ENCODE results near the gene FBN2.
A peak's percentile ranks its signal among the peaks of the same experiment; 100 is the strongest.

Gene FBN2

DNA sequence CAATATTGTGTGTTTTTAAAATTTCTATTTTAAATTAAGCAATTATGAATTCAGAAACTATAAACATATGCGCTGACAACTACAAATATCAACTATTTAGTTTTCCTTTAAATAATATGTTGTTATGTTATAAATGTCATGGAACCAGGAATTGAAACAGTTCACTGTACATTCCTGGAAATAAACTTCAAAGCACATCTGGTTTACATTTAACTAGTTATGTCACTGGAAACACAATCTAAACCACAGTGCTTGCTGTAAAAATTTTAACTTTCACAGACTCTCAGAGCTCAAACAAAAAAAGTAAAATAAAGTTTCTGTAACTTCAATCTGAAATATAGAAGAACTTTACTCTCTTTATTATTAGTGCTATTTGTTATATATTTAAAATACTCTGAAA is 179.2 kb downstream of the FBN2 start:
- no peak overlapping the region for H3K27ac ChIP-seq
- TF ChIP-seq ZFX (IDR thresholded peaks at IDR 0.05), result no peak
- no peak for TF ChIP-seq CTCF (conservative IDR thresholded peaks at IDR 0.05)

- H3K27ac ChIP-seq, result no peak overlapping the region
- TF ChIP-seq CTCF (conservative IDR thresholded peaks at IDR 0.05), result no peak
- TF ChIP-seq ZFX (IDR thresholded peaks at IDR 0.05), result no peak
These were observed 180.8 kb downstream of the FBN2 start for GRCh38 chr5:128357226-128357625.

- TF ChIP-seq ZFX (IDR thresholded peaks at IDR 0.05), result no peak
- TF ChIP-seq CTCF (conservative IDR thresholded peaks at IDR 0.05), result no peak
- no peak overlapping the region for H3K27ac ChIP-seq
These were observed 182.1 kb downstream of the FBN2 start for GRCh38 chr5:128355961-128356360.

DNA sequence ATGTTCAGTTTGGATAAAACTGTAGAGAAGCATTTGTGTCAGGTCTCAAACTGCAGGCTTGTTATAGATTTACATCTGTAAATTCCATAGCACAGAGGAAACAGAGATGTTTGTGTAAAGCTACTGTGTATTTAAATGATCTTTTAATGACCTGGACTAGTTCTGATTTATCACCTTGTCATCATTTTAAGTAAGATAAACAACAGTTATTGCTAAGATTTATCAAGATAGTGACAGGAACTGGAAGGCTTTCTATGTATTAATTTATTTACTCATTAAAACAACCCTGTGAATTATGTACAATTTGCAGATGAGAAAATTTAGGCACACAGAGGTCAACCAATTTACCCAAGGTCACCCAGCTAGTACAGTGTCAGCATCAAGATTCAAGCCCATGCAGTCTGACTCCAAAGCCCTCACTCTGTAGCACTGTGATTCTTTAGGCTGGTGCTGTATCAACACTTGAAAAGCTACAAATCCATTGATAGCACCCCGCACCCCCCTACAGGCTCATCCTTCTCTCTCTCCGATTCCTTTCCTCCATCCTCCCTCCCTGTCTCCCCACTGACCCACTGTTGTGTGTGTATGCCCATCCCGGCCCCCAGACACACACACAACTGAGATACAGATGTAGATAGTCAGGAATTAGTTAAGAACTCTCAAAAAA is 184.5 kb downstream of the FBN2 start:
- H3K27ac ChIP-seq, result no peak overlapping the region

DNA sequence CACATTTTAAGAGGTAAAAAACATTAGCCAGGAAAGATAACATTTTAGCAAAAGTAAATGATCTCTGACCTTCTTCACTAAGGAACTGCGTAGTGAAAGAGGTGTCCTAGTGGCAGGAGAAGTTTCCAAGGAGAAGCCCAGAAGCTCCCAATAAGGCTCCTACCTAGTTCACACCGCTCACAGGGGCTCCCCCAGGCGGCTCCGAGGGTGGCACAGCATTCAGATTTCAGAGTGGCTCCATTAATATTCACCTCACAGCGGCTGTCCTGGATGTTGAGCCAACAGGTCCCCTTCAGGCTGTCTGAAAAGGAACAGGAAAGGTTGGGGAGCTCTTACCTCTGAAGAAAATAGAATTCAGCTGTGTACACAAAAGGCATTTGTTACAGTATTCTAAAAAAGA is 187.3 kb downstream of the FBN2 start:
- TF ChIP-seq CTCF (conservative IDR thresholded peaks at IDR 0.05) (peak; percentile 14; the same call in 1 of the 2 replicates), ZFX (IDR thresholded peaks at IDR 0.05) (no peak)
- H3K27ac ChIP-seq, result no peak overlapping the region

More for the DNA sequence above, 184.5 kb downstream of the FBN2 start:
- TF ChIP-seq ZFX (IDR thresholded peaks at IDR 0.05) (no peak), CTCF (conservative IDR thresholded peaks at IDR 0.05) (no peak)

GRCh38 chr5:128349044-128349858 is 188.8 kb downstream of the FBN2 start:
- no peak overlapping the region for H3K27ac ChIP-seq
- no peak for TF ChIP-seq CTCF (conservative IDR thresholded peaks at IDR 0.05)
- TF ChIP-seq ZFX (IDR thresholded peaks at IDR 0.05), result no peak

DNA sequence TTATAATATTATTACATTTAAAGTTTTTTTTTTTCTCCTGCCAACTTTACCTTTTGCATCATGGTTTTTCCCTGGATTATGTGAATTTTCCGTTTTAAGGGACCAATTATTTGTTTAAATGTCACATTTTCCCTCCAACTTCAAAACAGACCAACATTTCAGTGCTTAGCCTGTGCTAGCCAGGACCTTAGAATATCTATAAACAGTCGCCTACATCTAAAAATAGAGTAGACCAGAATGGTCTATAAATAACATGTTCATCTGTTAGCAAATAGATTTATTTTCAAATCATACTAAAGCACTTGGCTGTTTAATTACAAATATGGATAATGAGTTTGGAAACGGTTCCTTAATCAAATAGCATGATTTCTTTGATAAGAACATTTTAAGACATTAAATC is 192.0 kb downstream of the FBN2 start:
- no peak overlapping the region for H3K27ac ChIP-seq
- no peak for TF ChIP-seq CTCF (conservative IDR thresholded peaks at IDR 0.05)
- no peak for TF ChIP-seq ZFX (IDR thresholded peaks at IDR 0.05)

Measured in C4-2B (cell line).